Retinal pigment epithelial cell (primary cell): ENCODE results near the gene PFDN1.

Experiments
- DNase-seq: peaks from one replicate; pipeline ENCODE4 v3.0.0-alpha.2; 2010; ENCODE audit warnings: low read depth
- H3K4me3 ChIP-seq: 2 replicates; pipeline ENCODE4 v1.5.1; 2011; ENCODE audit warnings: mild to moderate bottlenecking, low read length, control low read depth, moderate library complexity
- TF ChIP-seq, protein P1 (sequence below): conservative IDR thresholded peaks from 2 replicates; pipeline ENCODE4 v1.5.1; 2011; ENCODE audit warnings: low read depth, low read length, control low read depth, inconsistent platforms

PFDN1 gene

DNA sequence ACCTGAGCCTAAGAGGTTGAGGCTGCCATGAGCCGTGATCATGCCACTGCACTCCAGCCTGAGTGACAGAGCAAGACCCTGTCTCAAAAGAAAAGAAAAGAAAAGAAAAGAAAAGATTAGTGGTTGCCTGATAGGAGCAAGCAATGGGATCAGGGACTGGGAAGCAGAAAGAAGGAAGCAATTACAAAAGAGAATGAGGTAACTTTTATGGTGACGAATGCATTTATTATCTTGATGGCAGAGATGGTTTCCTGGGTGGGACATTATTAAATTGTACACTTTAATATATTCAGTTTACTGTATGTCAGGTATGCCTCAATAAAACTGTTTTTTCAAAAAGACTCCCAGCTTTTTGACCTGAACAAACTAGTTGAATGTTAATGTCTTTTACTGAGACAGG lies 7.5 kb upstream of the PFDN1 start:
- DNase-seq = no peak
- no peak overlapping the region for H3K4me3 ChIP-seq
- TF ChIP-seq, protein P1, sequence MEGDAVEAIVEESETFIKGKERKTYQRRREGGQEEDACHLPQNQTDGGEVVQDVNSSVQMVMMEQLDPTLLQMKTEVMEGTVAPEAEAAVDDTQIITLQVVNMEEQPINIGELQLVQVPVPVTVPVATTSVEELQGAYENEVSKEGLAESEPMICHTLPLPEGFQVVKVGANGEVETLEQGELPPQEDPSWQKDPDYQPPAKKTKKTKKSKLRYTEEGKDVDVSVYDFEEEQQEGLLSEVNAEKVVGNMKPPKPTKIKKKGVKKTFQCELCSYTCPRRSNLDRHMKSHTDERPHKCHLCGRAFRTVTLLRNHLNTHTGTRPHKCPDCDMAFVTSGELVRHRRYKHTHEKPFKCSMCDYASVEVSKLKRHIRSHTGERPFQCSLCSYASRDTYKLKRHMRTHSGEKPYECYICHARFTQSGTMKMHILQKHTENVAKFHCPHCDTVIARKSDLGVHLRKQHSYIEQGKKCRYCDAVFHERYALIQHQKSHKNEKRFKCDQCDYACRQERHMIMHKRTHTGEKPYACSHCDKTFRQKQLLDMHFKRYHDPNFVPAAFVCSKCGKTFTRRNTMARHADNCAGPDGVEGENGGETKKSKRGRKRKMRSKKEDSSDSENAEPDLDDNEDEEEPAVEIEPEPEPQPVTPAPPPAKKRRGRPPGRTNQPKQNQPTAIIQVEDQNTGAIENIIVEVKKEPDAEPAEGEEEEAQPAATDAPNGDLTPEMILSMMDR = no peak

DNA sequence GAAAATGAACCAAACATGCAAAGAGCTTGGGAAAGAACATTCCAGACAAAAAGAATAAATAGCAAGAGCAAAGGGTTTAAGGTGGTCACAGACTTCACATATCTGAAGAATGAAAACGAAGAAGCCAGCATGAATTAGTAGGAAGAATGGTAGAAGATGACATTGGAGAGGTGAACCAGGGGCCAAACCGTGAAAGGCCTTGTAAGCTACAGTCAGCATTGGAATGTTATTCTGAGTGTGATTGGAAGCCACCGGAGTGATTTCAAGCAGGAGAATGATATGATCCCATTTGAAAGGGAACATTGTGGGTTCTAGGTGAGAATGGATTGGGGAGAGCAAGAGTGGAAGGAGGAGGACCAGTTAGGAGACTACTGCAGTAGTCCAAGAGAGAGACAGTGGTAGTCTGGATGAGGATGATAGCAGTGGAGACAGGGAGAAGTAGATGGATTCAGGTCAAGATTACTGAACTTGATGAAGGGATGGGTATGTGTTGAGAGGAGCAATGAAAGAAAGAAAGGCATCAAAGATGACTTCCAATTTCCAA lies 6.9 kb upstream of the PFDN1 start:
- H3K4me3 ChIP-seq = no peak overlapping the region
- TF ChIP-seq, protein P1 = no peak
- DNase-seq = no peak

DNA sequence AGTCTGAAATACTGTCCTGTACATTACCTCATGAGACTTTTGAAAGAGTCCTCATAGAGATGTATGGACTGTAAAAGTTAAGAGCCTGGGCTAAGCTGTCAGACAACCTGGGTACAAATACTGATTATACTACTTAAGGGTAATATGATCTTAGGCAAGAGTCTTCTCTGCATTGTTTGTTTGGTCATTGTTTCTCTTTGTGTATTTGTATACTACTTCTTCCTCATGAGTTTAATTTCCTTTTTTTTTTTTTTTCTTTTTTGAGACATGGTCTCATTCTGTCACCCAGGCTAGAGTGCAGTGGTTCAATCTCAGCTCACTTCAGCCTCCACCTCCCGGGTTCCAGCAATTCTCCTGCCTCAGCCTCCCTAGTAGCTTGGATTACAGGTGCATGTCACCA lies 2.6 kb upstream of the PFDN1 start:
- DNase-seq = no peak

DNA sequence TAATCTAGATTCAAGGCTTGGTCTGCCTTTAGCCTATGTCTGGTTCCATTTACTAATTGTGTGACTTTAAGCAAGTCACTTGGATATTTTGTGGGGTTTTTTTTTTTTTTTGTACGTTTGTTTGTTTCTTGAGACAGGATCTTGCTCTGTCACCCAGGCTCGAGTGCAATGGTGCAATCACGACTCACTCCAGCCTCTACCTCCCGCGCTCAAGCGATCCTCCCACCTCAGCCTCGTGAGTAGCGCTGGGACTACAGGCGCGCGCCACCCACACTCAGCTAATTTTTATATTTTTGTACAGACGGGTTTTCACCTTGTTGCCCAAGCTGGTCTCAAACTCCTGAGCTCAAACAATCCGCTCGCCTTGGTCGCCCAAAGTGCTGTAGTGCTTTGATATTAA lies 1.1 kb upstream of the PFDN1 start:
- H3K4me3 ChIP-seq = no peak overlapping the region
- TF ChIP-seq, protein P1 = no peak
- DNase-seq = no peak

More for the DNA sequence above, 2.6 kb upstream of the PFDN1 start:
- TF ChIP-seq, protein P1 = no peak
- no peak overlapping the region for H3K4me3 ChIP-seq

DNA sequence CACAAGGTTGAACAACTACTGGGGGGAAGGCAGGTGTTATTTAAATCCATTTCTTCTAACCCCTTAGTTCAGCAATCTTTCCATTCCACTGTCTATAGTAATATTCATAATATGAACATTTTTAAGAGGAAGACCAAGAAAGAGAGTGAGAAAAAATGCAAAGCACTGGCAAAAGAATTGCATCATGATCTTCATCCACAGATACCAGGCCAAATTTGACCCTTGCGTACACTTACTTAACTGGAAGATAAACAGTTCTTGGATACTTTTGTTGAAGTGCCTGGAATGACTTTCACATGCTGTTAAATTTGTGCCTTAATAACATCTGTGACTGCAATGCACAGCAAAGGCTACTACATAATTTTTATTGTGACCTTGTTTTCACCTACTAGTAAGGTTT lies 1.8 kb downstream of the PFDN1 start:
- TF ChIP-seq, protein P1 = no peak
- no peak for DNase-seq
- no peak overlapping the region for H3K4me3 ChIP-seq

DNA sequence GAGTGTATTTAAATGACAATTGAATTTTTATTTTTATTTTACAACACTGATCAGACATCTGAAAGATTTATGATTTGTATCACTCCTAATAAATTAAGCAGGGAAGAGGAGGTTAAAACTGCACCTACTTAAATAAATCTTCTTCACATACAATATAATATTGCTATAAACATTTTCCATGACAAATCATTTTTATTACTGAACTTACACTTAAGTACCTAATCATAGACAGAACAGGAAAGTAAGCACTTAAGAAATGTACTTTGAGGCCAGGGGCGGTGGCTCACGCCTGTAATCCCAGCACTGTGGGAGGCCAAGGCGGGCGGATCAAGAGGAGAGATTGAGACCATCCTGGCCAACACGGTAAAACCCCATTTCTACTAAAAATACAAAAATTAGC lies 3.8 kb downstream of the PFDN1 start:
- no peak overlapping the region for H3K4me3 ChIP-seq
- TF ChIP-seq, protein P1 = no peak
- DNase-seq = no peak

DNA sequence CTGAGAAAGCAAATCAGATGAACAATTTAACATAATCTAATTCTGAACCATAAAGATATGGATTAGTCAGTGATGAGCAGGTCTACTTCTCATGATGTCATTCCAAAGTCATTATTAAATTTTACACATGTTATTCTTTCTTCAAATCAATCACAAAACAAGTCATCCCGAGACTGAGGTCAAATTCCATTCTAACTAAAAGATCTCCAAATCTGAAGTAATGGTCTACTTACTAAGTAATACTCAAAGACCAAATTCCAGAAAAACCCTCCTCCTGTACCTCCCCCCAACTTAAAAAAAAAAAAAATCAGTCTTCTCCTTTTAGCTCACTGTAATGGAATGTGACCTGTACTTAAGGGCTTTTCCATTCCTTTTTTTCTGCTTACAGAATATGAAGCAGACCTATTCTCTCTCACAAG lies 4.7 kb downstream of the PFDN1 start:
- no peak for DNase-seq
- no peak overlapping the region for H3K4me3 ChIP-seq
- TF ChIP-seq, protein P1 = no peak
